ENCODE measurements around the gene PARPBP.

Gene PARPBP

DNA sequence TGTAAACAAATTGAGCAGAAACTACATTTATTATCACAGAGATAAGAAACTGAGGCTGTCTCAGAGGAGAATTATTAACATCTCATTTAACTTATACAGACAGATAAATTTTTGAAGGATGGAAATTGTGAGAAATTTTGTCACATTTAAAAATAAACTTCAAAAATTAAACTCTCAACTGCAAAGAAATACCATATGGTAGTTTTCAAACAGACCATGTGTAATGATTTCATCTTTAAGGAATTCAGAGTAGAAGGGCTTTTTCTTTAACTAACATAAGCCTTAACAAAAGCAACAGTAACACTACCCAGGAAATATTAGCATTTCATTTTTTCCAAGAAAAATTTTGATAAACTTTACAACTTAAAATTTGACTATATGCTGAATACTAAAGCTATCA is 26.7 kb upstream of the PARPBP start:
- no peak overlapping the region for H3K4me3 ChIP-seq (ENCODE audit: low read depth, low read length, poor library complexity, severe bottlenecking)
- H3K4me2 ChIP-seq (ENCODE audit: low read length): no peak overlapping the region
- H3K79me2 ChIP-seq (ENCODE audit: insufficient read depth, low read length): no peaks in the 10 kb centered on the region
- no peaks in the 10 kb centered on the region for H4K20me1 ChIP-seq (ENCODE audit: insufficient read depth, low read length)
- H3F3A ChIP-seq (ENCODE audit: insufficient read depth, low read length): no peaks in the 10 kb centered on the region; the same call in 1 of the 2 replicates
- H3K4me1 ChIP-seq (ENCODE audit: insufficient read depth, low read length, severe bottlenecking): no peaks in the 10 kb centered on the region
- no peaks in the 10 kb centered on the region for H3K9me2 ChIP-seq (ENCODE audit: low read depth, low read length)
- peaks cover 42% of the 10 kb centered on the region for H3K36me3 ChIP-seq (ENCODE audit: insufficient read depth, low read length)
- H2AFZ ChIP-seq (ENCODE audit: low read length): no peak overlapping the region
- H3K9me3 ChIP-seq (ENCODE audit: low read length): no peaks in the 10 kb centered on the region
- no peak overlapping the region for H3K9ac ChIP-seq (ENCODE audit: low read length)
- H3K27ac ChIP-seq (ENCODE audit: low read depth, low read length, poor library complexity, severe bottlenecking): no peak overlapping the region
- no peak for TF ChIP-seq EZH2 (IDR thresholded peaks at IDR 0.05; ENCODE audit: borderline replicate concordance, low read length)
- TF ChIP-seq, protein P1, sequence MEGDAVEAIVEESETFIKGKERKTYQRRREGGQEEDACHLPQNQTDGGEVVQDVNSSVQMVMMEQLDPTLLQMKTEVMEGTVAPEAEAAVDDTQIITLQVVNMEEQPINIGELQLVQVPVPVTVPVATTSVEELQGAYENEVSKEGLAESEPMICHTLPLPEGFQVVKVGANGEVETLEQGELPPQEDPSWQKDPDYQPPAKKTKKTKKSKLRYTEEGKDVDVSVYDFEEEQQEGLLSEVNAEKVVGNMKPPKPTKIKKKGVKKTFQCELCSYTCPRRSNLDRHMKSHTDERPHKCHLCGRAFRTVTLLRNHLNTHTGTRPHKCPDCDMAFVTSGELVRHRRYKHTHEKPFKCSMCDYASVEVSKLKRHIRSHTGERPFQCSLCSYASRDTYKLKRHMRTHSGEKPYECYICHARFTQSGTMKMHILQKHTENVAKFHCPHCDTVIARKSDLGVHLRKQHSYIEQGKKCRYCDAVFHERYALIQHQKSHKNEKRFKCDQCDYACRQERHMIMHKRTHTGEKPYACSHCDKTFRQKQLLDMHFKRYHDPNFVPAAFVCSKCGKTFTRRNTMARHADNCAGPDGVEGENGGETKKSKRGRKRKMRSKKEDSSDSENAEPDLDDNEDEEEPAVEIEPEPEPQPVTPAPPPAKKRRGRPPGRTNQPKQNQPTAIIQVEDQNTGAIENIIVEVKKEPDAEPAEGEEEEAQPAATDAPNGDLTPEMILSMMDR (IDR thresholded peaks at IDR 0.05; ENCODE audit: low read length): no peak
- H3K27me3 ChIP-seq (ENCODE audit: insufficient read depth, low read length): no peaks in the 10 kb centered on the region

DNA sequence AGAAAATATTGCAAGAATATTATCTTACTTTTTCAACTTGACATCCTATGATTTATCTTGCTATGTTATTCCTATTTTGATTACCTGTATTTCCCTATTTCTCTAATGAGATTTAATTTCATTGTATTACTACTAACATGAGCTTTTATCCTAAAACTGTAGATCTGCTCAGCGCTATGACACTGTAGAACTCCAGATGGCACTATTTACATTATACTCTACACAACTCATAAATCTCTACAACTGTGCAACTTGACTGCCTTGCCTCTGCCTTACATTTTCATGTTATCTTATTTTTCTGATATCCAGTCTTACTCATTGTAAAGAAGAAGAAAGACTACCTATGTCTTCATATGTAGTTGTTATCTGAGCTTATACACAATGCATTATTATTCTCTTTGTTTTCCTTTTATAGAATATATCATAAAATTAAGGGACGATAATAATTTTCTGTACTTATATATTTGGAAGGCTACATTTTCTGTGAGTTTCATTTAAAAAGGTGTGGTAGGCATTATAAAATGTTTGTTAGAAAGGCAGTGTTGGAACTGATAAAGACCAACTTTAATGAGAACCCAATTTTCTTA is 24.2 kb upstream of the PARPBP start:
- TF ChIP-seq, protein P1 (IDR thresholded peaks at IDR 0.05; ENCODE audit: low read length): peak; percentile 61
- no peak for TF ChIP-seq EZH2 (IDR thresholded peaks at IDR 0.05; ENCODE audit: borderline replicate concordance, low read length)
- Histone ChIP-seq H3F3A (ENCODE audit: insufficient read depth, low read length) (no peaks in the 10 kb centered on the region; the same call in 1 of the 2 replicates), H3K79me2 (ENCODE audit: insufficient read depth, low read length) (no peaks in the 10 kb centered on the region), H3K27me3 (ENCODE audit: insufficient read depth, low read length) (no peaks in the 10 kb centered on the region), H3K4me2 (ENCODE audit: low read length) (no peak overlapping the region), H4K20me1 (ENCODE audit: insufficient read depth, low read length) (no peaks in the 10 kb centered on the region), H3K4me3 (ENCODE audit: low read depth, low read length, poor library complexity, severe bottlenecking) (no peak overlapping the region), H3K9ac (ENCODE audit: low read length) (no peak overlapping the region), H3K9me3 (ENCODE audit: low read length) (no peaks in the 10 kb centered on the region), H2AFZ (ENCODE audit: low read length) (no peak overlapping the region), H3K27ac (ENCODE audit: low read depth, low read length, poor library complexity, severe bottlenecking) (no peak overlapping the region), H3K9me2 (ENCODE audit: low read depth, low read length) (no peaks in the 10 kb centered on the region), H3K36me3 (ENCODE audit: insufficient read depth, low read length) (peaks cover 54% of the 10 kb centered on the region; the same call in 1 of the 2 replicates), H3K4me1 (ENCODE audit: insufficient read depth, low read length, severe bottlenecking) (no peaks in the 10 kb centered on the region)

DNA sequence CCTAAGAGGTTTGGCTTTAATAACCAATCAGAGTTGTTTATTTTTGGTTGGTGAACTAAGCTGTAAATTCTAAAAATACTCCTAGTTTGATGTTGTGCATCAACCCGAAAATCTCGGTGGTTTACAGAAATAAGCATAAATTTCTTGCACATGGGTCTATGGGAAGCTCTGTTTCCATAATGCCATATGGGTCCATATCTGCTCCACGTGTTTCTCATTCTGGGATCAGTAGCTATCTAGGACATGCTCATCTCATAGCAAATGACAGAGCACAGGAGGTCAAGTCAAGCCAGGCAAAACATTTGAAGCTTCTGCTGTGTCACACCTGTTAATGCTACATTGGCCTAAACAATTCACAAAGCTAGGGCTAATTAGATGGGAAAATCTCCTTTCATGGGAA is 23.1 kb upstream of the PARPBP start:
- Histone ChIP-seq H3K9ac (ENCODE audit: low read length) (no peak overlapping the region), H3F3A (ENCODE audit: insufficient read depth, low read length) (no peaks in the 10 kb centered on the region; the same call in 1 of the 2 replicates), H3K27ac (ENCODE audit: low read depth, low read length, poor library complexity, severe bottlenecking) (no peak overlapping the region), H3K4me3 (ENCODE audit: low read depth, low read length, poor library complexity, severe bottlenecking) (no peak overlapping the region), H3K4me1 (ENCODE audit: insufficient read depth, low read length, severe bottlenecking) (no peaks in the 10 kb centered on the region), H3K4me2 (ENCODE audit: low read length) (no peak overlapping the region), H2AFZ (ENCODE audit: low read length) (no peak overlapping the region), H3K79me2 (ENCODE audit: insufficient read depth, low read length) (no peaks in the 10 kb centered on the region), H3K36me3 (ENCODE audit: insufficient read depth, low read length) (peaks cover 60% of the 10 kb centered on the region; the same call in 1 of the 2 replicates), H3K27me3 (ENCODE audit: insufficient read depth, low read length) (no peaks in the 10 kb centered on the region), H3K9me2 (ENCODE audit: low read depth, low read length) (no peaks in the 10 kb centered on the region), H3K9me3 (ENCODE audit: low read length) (no peaks in the 10 kb centered on the region), H4K20me1 (ENCODE audit: insufficient read depth, low read length) (no peaks in the 10 kb centered on the region)
- TF ChIP-seq, protein P1 (IDR thresholded peaks at IDR 0.05; ENCODE audit: low read length): no peak
- no peak for TF ChIP-seq EZH2 (IDR thresholded peaks at IDR 0.05; ENCODE audit: borderline replicate concordance, low read length)
